Measurements from ENCODE around the gene OPCML.

Gene OPCML

DNA sequence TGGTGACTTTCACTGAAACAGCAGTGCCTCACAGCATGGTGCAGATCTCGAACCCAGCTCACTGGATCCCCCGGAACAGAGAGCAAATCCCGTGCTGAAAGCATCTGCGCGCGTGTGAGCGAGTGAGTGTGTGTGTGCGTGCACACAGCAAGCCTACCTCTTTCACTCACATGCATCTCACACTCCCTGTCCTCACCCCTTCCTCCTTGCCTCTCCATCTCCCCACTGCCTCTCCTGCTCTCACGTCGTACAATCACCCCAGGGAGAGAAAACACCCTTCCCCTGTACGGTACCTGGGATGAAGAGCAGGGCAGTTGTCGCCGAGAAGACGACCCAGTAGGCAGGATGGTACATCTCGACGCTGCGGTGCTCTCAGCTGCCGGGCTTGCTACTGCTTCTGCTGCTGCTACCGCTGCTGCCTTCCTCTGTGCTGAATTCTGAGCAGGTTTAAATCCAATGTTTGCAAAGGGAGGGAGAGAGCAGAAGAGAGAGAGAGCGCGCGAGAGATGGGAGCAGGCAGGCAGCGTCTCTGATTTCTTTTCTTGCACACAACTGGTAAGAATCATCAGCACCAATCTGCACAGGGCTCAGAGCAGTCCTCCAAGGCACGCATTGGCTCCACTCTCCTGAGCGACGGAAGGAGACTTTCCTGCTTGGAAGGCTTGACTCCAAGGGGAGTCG lies at the start of gene OPCML:
Gene OPCML, minus strand, starts transcription at position 531 of the 681 bp plus-strand sequence.
- no peak for DNase-seq

DNA sequence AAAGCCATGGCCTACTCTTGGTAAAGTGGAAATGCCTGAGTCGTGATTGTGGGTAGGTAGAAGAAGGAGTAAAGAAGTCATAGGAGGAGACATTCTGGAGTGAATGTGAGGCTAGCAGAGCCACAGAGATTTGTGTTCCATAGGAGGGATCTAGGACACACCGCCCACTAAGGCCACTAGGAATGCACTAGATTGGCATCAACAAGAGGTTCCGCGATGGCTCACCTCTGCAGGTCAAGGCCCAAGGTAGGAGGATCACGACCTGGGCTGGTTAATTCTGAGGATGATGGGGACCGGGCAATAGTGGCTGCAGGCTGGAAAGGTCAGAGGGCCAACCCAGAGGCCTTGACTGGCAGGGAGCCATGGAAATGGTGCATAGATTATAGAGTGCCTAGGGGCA lies 48.8 kb upstream of the OPCML start:
- DNase-seq = no peak

DNA sequence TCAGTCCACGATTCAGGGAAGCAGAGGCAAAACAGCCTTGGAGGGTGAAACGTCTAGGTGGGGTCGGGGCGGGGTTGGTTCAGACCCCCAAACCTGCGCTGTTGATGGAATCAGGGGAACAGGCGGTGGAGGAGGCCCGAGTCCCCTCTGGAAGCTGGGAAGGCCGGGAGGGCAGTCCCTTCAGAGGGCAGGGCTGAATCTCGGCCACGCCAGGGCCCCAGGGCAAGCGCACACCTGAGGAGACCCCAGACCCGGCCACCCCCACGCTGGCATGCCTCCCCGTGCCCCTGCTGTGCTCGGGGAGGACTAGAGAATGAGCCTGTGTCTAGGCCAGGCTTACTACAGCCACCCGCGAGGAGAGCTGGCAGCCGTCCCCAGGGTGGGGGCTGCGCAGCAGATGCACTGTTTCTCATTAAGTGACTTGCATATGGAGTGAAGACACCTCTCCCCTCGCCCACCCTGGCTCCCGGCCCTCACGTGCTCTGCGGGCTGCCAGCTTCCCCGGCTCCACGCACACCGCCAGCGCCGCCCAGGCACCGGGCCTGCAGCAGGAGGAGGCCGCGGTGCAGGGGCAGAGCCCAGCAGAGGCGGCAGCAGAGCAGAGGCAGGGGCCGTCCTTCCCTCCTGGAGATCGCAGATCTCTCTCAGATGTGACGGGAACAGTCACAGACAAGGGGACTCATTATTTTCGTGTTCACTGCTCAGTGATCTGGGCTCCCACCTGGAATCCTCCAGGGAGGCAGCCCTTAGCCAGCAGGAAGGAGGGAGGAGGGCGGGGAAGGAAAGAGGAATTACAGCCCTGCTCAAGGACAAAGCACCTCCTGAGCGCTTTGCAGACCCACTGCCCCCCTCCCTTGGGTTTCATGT lies 47.1 kb upstream of the OPCML start:
- DNase-seq = no peak

DNA sequence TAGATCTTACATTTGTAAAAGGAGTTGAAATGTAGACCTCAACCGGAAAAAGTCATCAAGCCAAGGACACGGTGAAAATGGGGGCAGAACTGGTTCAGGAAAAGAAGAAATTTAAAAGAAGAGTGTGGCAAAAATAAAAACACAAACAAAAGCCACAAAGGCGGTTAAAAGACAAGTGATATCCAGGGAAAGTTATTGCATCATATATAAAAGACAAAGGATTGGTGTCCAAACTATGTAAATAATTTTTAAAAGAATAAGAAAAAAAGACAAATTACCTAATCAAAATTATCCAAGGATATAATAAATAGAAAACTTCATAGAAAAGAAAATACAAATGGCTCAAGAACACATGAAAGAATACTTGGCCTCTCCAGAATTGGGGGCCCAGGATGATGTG lies 45.1 kb upstream of the OPCML start:
- no peak for DNase-seq

DNA sequence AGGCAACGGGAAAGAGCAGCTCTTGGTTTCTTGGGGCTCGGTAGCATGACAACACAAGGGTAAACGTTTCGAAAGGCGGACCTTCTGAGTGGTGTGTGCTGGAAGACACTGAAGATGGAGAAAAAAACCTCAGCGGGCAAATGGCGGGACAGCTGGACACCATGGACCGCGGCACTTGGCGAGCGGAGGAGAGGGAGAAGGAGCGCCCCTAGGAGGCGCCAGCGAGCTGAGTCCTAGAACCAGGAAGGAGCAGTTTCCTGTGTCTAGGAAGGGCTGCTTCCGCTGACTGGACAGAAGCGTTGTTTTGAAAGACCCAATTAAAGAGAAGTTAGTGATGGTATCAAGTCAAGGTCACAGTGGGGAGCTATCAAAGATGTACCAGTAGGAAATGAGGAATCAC lies 44.0 kb upstream of the OPCML start:
- no peak for DNase-seq

DNA sequence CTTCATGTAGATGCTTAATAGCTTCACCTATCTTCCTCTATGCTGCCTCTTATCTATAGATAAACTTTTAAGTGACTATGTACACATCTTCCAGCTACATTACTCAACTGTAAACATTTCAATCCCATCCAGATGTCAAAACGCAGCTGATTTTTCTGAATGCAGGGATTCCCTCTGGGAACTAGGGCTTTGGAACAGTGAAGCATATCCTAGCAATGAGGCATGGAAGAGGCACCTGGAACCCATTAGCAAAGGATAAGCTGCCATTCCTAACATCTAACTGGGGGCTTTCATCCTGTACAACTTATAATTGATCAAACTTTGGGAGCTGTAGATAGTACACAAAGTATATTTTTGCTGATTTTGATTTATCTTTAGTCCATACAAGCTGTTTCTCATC lies 40.8 kb upstream of the OPCML start:
- no peak for DNase-seq

DNA sequence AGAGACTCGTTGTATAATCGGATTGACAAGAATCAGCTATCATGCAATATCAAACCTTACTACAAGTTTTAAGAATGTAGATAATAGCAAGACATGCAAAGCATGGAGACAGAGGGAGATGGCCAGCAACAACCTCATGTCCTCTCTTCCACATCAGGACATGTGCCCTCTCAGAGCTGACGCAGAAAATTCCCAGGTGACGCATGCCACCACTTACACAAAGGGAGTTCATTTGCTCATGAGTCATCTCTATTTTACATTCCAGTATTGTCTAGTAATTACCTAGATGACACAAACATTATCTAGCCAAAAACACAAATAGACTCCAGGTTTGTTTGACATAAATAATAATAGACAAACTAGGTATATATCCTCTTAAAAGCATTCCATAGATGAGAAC lies 38.1 kb upstream of the OPCML start:
- DNase-seq = no peak

DNA sequence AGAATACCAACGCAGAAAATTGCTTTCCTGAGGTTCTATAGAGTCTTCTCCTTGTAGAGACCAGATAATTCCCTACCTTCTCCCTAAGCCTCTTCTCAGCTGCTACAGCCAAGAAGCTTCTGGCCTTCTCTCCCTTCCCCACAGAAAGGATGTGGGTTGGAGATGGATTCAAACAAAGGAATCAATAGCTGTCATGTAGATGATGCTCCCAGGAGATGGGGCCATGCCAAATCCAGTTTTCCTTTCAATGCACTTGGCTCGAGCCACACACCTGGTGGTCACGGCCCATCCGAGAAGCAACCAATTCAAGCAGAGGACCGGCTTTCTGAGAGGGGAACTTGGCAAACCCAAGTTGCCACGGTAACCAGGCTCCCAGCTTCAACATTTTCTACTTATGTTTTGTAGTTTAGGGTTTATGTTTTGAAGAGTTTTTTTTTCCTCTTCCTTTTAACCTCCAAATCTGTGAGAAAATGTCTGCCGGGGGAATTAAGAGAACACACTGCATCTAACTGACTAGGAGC lies 31.3 kb upstream of the OPCML start:
- DNase-seq = no peak

DNA sequence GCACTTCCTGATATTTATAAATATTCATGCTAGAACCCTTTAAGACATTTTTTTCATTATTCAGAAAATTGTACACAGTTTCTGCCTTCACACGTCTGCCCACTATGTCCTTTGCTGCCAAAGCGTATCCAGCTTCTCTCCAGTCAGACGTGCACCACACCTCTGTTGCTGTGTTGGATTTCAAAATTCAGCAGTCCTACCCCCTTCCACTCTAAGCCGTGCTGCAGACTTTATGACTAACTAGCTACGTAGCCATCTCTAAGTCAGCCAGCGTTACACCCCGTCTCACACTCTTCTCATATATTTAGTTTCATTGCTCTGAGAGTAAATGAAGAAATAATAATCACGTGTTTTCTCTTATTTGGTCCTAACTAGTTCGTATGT lies 28.2 kb upstream of the OPCML start:
- no peak for DNase-seq

DNA sequence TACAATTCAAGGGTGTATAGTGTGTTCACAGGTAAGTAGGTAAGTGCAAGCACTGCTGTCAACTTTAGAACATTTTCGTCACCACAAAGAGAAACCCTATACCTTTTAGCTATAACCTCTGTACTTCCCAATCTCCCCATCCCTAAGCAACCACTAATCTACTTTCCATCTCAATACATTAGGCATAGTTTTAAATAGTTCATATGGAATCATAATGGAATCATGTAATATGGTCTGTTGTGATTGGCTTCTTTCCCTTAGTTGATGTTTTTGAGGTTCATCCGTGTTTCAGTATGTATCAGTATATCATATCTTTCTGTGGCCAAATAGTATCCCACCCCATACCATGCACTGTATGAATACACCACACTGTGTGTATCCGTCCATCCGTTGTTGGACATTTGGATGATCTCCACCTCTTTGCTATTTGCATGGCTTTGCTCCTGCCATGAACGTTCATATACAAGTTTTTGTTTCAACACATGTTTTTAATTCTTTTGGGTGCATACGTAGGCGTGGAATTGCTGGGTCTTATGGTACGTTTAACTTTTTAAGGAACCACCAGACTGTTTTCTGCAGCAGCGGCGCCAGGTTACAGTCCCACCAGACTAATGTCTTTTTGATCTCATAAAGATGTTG lies 27.7 kb upstream of the OPCML start:
- DNase-seq = no peak

DNA sequence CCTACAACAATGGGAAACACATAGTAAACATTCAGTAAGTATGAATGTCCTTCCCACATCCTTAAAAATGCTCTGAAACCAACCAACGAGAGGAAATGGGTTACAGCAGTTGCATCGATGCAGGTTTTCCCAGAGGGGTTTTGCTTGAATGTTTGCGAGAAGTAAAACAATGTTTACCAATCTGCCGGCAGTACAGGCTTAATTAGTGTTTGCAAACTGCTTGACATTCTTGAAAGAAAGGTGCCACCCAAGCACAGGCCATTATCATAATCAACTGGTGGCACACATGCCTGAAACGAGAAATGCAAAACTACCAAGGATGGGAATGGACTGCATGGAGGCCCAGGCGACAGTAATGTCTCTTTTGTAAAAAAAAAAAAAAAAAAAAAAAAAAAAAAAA lies 27.1 kb upstream of the OPCML start:
- no peak for DNase-seq

DNA sequence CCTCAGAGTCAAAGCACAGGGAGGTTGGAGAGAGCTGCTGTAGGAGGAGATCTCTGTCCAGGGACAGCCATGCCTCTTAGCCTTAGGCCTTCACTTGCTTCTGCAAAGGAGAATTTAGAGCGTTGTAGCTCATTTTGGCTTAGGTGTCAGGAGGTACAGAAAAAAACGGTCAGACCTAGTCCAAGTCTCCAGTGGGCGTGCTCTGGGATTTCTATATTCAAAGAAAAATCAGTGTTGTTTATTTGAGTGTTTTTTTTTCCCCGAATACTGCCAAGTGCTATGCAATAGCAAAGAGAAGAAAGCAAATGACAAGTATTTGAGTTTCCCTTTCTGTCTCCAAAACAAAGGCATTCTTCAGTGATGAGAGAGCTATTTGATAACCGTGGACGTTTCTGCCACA lies 22.7 kb upstream of the OPCML start:
- no peak for DNase-seq

DNA sequence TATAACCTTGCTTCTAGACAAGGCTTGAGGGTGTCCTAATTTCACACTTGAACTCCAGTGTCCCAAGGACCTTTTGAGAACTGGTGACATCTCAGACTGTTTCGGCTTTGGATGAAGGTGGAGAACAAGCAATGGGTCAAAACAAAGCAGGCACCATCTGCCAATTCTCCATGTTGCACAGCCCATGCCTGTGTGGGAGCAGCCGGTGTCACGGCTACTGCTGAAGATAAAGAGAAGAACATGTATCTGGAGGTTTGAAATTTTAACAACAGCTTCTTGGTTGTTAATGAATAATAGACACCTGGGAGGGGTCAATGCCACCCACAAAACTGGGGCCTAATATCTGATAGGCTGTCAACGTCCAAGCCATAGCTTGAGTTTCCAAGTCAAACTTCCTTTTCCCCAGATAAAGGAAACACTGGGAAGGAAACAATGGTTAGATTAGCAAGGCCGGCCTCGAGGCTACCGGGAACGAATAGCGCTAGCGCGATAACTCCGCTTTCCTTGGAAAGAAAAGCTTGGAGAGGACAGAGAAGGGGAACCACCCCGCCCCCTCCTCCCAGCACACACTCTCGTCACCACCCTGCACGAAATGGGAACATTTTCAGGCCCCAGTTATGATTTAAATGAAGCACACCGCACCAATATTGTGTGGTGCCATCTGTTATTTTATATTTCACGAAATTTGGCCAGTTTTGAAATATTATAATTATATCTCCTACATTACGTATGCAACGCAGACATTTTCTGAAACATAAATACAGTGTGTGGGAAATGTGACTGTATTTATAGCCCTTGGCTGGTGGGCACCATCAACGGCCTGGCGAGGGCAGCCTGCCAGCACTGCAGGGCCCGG lies 21.8 kb upstream of the OPCML start:
- no peak for DNase-seq

DNA sequence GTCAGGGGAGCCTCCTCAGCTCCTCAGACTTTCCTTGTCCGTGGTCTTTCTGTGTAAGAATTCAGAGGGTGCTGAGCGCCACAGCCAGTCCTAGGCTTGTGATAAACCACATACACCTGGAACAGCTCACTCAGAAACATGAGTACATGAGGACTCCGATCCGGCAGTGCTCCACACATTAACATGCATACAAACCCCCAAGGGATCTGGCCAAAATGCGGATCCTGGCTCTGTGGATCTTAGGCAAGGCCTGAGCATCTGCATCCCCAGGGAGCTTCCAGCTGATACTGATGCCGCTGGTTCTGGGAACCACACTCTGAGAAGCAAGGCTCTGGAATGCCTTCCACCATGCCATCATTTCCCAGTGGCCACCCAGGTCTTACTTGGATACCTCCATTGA lies 20.6 kb upstream of the OPCML start:
- no peak for DNase-seq

DNA sequence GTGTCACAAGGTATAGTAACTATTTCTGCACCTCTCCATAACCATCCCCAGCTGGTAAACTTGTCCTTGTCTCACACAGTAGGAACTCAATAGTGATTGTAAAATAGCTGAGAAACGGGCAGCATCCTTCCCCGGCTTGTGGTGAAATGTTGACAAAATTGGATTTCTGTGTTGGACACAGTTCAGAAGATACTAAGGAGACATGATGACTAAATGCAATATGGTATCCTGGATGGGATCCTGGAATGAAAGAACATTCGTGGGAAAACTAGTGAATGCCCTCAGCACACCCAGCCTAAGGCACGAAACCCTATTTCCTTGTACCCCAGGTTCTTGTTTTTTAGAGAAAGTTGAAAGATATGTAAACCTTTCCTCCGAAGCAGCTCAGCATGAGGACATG lies 18.8 kb upstream of the OPCML start:
- no peak for DNase-seq

DNA sequence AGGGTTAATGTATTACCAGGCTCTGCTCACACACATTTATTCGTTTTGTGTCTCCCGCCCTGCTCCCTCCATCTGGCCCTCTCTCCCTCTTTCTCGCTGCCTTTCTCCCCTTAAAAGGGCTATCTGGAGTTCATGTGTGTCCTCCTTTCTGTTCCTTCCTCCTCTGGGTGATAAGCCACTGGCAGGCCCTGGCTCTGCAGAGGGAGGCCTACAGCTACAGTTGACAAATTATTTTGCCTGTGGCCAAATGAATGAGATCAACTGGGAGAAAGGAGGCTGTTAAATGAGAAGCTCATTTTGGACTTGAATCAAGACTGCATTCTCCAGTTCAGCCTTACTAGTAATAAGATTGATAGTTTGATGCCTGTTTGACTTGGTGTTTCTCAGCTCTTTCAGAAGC lies 17.5 kb upstream of the OPCML start:
- no peak for DNase-seq

DNA sequence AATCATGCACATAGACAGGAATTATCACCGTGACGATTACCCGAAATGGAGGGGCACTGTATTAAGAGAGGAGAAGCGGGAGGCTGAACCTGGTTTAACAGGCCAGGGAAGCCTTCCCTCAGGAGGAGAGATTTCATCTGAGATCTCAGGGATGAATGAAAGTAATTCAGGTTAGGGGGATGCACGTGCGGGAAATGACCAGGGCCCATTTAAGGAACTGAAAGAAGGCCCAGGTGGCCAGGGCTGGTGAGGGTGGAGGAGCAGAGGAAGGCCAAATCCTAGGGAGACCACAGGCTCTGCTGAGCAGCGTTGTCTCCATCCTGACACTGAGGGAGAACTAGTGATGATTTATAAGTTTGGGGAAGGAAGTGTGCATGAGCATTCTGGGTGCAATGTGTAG lies 16.3 kb upstream of the OPCML start:
- no peak for DNase-seq

DNA sequence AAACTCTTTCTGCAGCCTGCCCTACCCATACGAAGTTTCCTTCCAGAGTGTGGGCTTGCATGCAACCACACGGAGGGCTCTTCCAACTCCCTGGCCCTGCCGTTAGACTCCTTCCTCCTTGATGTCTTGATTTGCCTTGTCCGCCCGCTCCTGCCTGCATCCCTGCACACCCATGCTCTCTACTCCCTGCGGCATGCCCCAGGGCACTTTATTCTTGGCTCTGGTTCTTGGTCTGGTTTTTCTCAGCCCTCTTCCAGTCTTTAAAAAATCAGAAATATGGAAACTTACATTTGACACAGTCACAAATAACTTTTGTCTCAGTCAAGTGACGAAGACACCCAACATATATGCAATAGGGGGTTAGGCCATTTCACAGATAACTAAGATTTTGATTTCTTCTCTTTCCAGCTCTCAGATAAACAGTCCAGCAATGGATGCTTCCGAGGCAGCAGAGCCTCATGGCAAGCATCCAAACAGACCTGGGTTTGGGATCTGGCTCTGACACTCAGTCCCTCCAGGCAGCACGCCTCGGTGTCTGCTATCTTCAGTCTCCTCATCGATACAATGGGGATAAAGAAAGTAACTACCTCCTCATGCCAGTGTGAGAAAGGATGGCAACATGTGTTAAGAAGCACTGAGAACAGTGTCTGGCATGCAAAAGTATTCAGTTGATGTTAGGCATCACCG lies 15.7 kb upstream of the OPCML start:
- DNase-seq = no peak

DNA sequence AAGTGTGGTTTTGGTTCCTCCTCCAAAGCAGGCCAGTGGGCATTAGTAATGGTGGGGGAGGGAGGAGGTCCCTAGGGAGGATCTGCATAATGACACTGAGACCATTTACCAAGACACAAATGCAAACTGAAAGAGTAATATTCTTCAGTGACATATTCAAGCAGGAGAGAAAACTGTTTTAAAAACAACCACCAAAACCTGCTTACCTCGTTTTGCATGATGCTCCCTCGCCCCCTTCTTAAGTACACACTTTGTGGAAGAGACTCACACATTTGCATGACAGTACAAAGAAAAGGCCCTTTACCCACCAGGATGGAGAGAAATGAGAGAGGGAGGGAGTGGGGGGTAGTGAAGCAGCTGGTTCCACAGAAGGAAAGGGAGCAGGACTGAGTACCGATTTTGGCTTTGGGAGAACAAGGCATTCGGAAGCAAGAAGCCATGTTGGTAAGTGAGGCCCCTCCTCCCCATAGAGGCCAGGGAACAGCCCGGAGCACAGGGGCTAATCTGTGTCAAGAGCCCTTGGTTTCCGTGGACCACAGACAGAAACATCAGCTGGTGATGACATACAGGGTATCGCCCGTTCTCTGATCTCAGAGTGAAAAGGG lies 13.0 kb upstream of the OPCML start:
- no peak for DNase-seq

DNA sequence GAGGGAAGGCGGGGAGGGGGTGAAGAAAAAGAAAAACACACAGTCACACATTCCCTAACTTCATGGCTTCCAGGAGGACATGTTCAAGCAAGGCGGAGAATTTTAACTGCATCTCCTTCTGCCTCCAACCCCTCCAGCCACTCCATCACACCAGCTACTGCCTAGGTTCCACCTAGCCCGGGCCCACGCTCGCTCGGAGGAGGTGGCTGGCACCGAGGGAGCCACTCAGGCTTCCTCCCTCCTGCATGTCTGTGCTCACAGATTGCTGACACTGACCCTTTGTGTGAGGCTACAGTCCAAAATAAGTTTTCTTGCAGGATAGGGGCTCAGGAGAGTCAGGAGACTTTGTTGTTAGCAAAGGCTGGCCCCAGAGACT lies 9.4 kb upstream of the OPCML start:
- no peak for DNase-seq

DNA sequence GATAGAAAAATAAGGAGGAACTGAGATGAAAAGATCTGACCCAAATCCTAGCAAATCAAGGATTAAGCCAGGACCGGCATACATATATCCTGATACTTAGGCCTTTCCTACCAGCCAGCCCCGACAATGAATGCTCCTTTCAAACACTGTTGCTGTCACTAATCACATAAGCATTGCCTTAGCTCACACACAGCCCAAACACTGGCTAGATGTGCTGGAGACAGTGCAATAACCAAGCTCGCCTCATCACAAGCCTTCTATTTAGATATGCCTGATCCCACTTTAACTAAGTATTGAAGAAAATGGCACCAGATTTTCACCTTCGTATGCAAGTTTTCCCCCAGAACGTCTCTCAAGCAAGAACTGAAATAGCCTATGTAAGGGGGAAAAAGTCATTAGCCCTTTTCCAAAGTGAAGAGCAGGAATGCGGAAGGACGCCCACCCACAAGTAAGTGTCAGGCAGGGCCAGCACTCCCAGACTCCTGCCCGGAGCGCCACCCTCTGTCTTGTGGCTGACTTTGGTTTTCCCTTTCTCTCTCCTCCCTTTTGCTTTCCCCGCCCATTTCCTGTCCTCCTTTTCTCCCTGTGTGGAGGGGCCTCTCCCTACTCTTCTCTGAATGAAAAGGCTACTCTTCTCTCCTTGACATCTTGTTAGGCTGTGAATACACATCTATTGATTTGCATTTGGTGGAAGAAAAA lies 8.9 kb upstream of the OPCML start:
- no peak for DNase-seq
